ENCODE measurements around the gene EDC4. TPM values are rescaled to one million over a fixed set of nuclear protein-coding genes. Genes with fewer than 3 reads are reported as not detected.
"Not testable (repeated sequence)": the region's sequence is repeated elsewhere in the genome, so short reads cannot be mapped to it uniquely, and the experiment has no call there.

Gene EDC4
- total RNA-seq, 2 experiments from 2014 or later: 72.2 to 78.7 TPM

DNA sequence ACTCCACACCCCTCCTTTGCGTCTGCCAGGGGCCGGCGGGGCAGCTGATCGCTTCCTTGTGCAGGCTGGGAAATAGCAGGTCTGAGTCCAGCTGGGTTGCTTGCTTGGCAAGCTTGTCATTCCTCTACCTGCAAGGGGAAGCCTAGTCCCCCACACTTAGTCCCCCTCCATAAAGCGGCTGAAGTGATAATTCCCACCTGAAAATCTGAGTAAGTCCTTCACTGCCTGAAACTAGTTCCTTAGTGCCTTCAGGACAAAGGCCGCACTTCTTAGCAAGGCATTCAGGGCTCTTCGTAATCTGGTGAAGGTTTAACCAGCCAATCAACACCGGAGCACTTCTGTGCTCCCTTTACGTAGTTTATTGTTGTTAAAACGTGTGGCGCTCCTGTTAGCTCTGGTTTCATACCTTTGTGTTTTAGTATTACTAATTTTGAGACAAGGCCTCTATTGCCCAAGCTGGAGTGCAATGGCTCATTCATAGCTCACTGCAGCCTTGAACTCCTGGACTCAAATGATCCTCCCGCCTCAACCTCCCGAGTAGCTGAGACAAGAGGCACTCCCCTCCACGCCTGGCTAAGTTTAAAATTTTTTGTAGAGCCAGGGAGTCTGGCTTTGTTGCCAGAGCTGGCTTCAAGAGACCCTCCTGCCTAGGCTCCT lies 21.0 kb downstream of the EDC4 start:
- Mint-ChIP-seq H3K27me3 (ENCODE audit: low read depth) (no peaks in the 10 kb centered on the region), H3K27ac (peak overlapping the region; percentile 82), H3K9me3 (no peaks in the 10 kb centered on the region), H3K36me3 (ENCODE audit: low read depth) (no peaks in the 10 kb centered on the region), H3K4me3 (peak overlapping the region; percentile 79), H3K4me1 (ENCODE audit: low read depth) (peaks cover 41% of the 10 kb centered on the region)
- peak; percentile 36 for DNase-seq
- intact Hi-C loops (cut with micrococcal nuclease): loop anchor here (1.0 to 5.0 kb wide), 6 partner anchors 41 to 582 kb away; partner anchors contain the start of genes ACD, CTCF, NUTF2 and PARD6A
- CTCF ChIA-PET: interaction anchor here (0.5 to 1.1 kb wide), 5 partner anchors 11 to 154 kb away, joined by 3 to 6 read pairs (median 3); no protein-coding TSS in a partner anchor

DNA sequence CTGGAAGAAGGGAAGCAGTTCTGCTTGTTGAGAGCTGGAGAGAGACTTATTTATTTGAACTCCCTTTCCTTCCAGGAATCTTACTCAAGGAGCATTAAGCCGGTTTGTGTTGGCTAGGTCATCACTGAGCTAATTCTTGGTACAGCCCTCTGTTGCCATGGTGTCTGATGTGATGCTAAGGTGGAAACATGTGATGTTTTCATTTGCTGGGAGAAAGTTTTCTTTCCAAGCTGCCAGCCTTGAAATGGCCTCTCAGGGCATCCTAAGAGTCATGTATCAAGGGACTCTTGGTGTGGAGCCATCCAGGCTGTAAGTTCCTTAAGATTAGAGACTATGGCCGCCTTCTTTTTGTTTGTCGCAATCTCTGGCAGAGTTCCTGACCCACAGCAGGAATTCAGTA lies 24.4 kb downstream of the EDC4 start:
- Mint-ChIP-seq H3K4me3 (no peak overlapping the region), H3K4me1 (ENCODE audit: low read depth) (peaks cover 43% of the 10 kb centered on the region), H3K27ac (no peak overlapping the region), H3K9me3 (no peaks in the 10 kb centered on the region), H3K27me3 (ENCODE audit: low read depth) (no peaks in the 10 kb centered on the region), H3K36me3 (ENCODE audit: low read depth) (no peaks in the 10 kb centered on the region)
- no peak for DNase-seq
- CTCF ChIA-PET: interaction anchor here (0.6 to 2.9 kb wide), 4 partner anchors 13 to 116 kb away, joined by 3 to 13 read pairs (median 3); no protein-coding TSS in a partner anchor
- intact Hi-C loops (cut with micrococcal nuclease): no loop called here

DNA sequence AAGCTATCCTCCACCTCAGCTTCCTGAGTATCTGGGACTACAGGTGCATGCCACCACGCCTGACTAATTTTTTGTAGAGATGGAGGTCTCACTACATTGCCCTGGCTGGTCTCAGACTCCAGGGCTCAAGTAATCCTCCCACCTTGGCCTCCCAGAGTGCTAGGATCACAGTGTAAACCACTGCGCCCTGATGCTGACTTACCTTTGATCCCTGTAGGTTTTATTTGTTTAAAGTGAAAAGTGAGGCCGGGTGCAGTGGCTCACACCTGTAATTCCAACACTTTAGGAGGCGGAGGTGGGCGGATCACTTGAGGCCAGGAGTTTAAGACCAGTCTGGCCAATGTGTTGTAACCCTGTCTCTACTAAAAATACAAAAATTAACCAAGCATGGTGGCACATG lies 28.9 kb downstream of the EDC4 start:
- Mint-ChIP-seq H3K4me3 (no peak overlapping the region), H3K27ac (no peak overlapping the region), H3K36me3 (ENCODE audit: low read depth) (no peaks in the 10 kb centered on the region), H3K27me3 (ENCODE audit: low read depth) (no peaks in the 10 kb centered on the region), H3K9me3 (no peaks in the 10 kb centered on the region), H3K4me1 (ENCODE audit: low read depth) (peaks cover 13% of the 10 kb centered on the region)
- intact Hi-C loops (cut with micrococcal nuclease): no loop called here
- CTCF ChIA-PET: no interaction called here
- no peak for DNase-seq

DNA sequence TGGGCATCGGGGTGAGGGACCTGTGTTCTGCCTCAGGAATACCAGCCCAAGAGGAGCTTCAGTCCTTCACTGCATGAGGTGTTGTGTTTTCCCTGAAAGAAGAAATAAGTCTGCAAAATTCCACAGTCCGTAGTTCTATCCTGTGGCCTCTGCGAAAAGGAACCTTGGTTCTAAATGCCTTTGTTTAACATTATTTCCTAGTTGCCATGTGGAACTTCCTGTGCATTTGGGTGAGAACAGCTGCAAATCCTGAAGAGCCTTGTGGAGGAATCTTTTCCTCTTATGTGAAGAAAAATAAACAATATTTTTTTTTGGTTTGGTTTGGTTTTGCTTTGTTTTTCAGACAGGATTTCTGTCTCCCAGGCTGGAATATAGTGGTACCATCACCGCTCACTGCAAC lies 30.0 kb downstream of the EDC4 start:
- no peak for DNase-seq
- H3K4me1 Mint-ChIP-seq (ENCODE audit: low read depth): peaks cover 8% of the 10 kb centered on the region
- H3K4me3 Mint-ChIP-seq: no peak overlapping the region
- no peaks in the 10 kb centered on the region for H3K27me3 Mint-ChIP-seq (ENCODE audit: low read depth)
- intact Hi-C loops (cut with micrococcal nuclease): no loop called here
- no peak overlapping the region for H3K27ac Mint-ChIP-seq
- no peaks in the 10 kb centered on the region for H3K36me3 Mint-ChIP-seq (ENCODE audit: low read depth)
- no peaks in the 10 kb centered on the region for H3K9me3 Mint-ChIP-seq
- CTCF ChIA-PET: interaction anchor here (0.9 kb wide), 1 partner anchor 23 kb away, joined by 4 read pairs; no protein-coding TSS in a partner anchor

DNA sequence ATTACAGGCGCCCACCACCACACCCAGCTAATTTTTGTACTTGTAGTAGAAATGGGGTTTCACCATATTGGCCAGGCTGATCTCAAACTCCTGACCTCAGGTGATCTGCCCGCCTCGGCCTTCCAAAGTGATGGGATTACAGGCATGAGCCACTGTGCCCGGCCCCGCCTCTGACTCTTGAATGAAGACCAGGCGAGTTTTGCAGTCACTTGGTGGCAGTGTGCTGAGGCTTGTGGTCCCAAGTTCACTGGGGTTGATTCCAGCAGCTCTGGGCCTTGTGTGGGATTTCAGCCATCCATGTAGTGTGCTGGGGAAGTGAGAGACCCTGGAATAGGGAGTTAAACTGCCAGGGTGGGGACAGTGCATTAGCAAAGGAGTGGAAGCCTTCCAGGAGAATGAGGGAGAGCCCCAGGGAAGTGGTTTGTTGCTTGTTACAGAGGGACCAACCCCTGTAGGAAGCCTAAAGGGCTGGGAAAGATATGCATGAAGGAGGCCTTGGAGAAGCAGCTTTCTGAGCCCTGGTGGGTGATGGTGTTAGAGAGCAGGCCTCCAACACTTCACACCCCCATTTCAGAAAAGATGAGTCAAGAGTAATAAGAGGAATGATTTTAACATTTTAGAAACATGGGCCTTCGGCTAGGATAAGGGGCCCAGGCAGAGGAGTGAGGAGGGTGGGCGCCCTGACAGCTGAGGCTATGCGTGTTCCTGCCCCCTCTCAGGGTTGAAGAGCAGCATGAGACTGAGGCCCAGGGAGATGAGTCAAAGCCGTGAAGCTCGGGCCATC lies 34.7 kb downstream of the EDC4 start:
- H3K4me1 Mint-ChIP-seq (ENCODE audit: low read depth): peaks cover 21% of the 10 kb centered on the region
- CTCF ChIA-PET: interaction anchor here (0.7 to 1.9 kb wide), 3 partner anchors 17 to 24 kb away, joined by 4 to 6 read pairs (median 5); partner anchors contain the start of gene NRN1L
- H3K27ac Mint-ChIP-seq: no peak overlapping the region
- no peak overlapping the region for H3K4me3 Mint-ChIP-seq
- DNase-seq: no peak
- intact Hi-C loops (cut with micrococcal nuclease): no loop called here
- no peaks in the 10 kb centered on the region for H3K9me3 Mint-ChIP-seq
- peaks cover 2% of the 10 kb centered on the region for H3K36me3 Mint-ChIP-seq (ENCODE audit: low read depth)
- H3K27me3 Mint-ChIP-seq (ENCODE audit: low read depth): no peaks in the 10 kb centered on the region

DNA sequence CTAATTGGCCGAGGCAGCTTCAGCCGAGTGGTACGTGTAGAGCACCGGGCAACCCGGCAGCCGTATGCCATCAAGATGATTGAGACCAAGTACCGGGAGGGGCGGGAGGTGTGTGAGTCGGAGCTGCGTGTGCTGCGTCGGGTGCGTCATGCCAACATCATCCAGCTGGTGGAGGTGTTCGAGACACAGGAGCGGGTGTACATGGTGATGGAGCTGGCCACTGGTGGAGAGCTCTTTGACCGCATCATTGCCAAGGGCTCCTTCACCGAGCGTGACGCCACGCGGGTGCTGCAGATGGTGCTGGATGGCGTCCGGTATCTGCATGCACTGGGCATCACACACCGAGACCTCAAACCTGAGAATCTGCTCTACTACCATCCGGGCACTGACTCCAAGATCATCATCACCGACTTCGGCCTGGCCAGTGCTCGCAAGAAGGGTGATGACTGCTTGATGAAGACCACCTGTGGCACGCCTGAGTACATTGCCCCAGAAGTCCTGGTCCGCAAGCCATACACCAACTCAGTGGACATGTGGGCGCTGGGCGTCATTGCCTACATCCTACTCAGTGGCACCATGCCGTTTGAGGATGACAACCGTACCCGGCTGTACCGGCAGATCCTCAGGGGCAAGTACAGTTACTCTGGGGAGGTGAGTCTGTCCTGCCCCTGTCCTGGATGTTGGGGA lies 36.3 kb downstream of the EDC4 start:
- H3K27me3 Mint-ChIP-seq (ENCODE audit: low read depth): no peaks in the 10 kb centered on the region
- CTCF ChIA-PET: interaction anchor here (1.1 to 1.9 kb wide), 3 partner anchors 16 to 93 kb away, joined by 5 to 6 read pairs (median 5); partner anchors contain the start of gene NRN1L
- peaks cover 21% of the 10 kb centered on the region for H3K4me1 Mint-ChIP-seq (ENCODE audit: low read depth)
- H3K4me3 Mint-ChIP-seq: no peak overlapping the region
- peaks cover 2% of the 10 kb centered on the region for H3K36me3 Mint-ChIP-seq (ENCODE audit: low read depth)
- no peak for DNase-seq
- no peaks in the 10 kb centered on the region for H3K9me3 Mint-ChIP-seq
- intact Hi-C loops (cut with micrococcal nuclease): no loop called here
- peak overlapping the region; percentile 46 for H3K27ac Mint-ChIP-seq

DNA sequence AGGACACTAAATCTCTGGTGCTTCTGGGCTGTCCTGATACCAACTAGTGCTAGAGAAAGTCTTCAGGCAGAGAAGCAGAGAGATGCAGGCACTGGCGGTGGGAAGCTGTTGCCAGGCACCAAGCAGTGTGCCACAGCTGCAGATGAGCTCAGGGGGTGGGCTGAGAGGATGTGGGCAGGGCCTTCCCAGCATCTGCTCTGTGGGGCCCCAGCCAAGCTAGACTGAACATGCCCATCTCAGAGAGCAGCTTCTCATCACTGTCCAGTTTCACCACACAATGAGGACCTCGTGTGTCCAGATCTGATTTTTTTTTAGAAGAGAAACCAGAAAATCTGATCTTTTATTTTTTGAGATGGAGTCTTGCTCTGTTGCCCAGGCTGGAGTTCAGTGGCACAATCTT lies 37.3 kb downstream of the EDC4 start:
- Mint-ChIP-seq H3K9me3 (no peaks in the 10 kb centered on the region), H3K4me3 (no peak overlapping the region), H3K36me3 (ENCODE audit: low read depth) (peaks cover 5% of the 10 kb centered on the region), H3K4me1 (ENCODE audit: low read depth) (peaks cover 21% of the 10 kb centered on the region), H3K27me3 (ENCODE audit: low read depth) (no peaks in the 10 kb centered on the region), H3K27ac (peak overlapping the region; percentile 56)
- CTCF ChIA-PET: interaction anchor here (0.7 to 2.3 kb wide), 4 partner anchors 13 to 127 kb away, joined by 3 to 11 read pairs (median 4); partner anchors contain the start of gene NRN1L
- intact Hi-C loops (cut with micrococcal nuclease): no loop called here
- DNase-seq: peak; percentile 83

DNA sequence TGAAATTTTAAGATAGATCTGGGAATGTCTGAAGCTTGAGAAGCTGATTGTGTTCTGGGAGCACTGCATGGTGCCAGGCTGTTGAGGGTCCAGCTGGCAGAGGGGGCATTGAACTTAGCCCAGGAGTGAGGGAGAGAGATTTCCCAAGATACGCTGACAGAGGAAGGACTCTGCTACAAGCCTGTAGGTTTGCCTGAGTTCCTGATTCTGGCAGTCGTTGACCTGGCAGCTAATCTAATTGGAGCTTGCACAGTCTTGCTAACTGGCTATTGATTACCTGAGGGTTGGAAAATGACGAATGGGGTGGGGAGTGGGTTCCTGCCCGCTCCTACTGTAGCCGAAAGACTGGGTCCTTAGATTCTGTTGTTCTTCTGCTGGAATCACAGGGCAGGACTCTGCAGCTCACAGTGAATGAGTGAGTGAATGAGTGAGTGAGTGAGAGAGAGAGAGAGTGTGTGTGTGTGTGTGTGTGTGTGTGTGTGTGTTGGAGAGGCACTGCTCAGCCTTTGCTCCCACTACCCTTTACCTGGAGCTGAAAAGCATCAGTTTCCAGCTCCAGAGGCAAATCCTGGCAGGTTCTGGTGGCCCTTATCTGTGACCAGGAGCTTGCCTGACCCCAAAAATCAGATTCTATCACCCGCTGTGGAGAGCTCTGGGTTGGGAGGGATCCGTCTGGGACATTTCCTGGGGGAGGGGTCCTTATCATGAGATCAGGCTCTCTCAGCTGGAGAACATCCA lies 42.1 kb downstream of the EDC4 start:
- H3K27me3 Mint-ChIP-seq (ENCODE audit: low read depth): no peaks in the 10 kb centered on the region
- H3K4me3 Mint-ChIP-seq: no peak overlapping the region
- H3K27ac Mint-ChIP-seq: no peak overlapping the region
- CTCF ChIA-PET: interaction anchor here (0.7 to 2.4 kb wide), 8 partner anchors 14 to 182 kb away, joined by 3 to 6 read pairs (median 4); no protein-coding TSS in a partner anchor
- H3K9me3 Mint-ChIP-seq: no peaks in the 10 kb centered on the region
- H3K4me1 Mint-ChIP-seq (ENCODE audit: low read depth): peaks cover 37% of the 10 kb centered on the region
- DNase-seq: no peak
- peaks cover 2% of the 10 kb centered on the region for H3K36me3 Mint-ChIP-seq (ENCODE audit: low read depth)
- intact Hi-C loops (cut with micrococcal nuclease): loop anchor here (5.0 kb wide), 1 partner anchor 353 kb away; the partner anchor contains the start of gene CTCF

DNA sequence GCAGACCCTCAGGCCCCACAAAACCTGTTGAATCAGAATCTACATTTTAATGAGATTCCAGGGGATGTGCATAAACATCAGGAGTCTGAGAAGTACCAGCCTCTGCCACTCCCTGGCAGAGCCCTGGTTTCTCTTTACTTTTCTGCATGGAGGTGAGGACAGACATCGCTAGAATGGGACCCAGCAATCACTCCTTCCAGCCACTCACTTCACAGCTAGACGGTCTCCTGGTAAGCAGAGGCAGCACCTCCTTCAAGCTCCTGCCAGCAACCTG lies 42.6 kb downstream of the EDC4 start:
- CTCF ChIA-PET: interaction anchor here (0.7 to 2.4 kb wide), 6 partner anchors 26 to 138 kb away, joined by 3 to 6 read pairs (median 4); no protein-coding TSS in a partner anchor
- not testable (repeated sequence) for H3K27ac Mint-ChIP-seq; H3K4me3 Mint-ChIP-seq; DNase-seq; H3K36me3 Mint-ChIP-seq (ENCODE audit: low read depth); H3K27me3 Mint-ChIP-seq (ENCODE audit: low read depth); H3K9me3 Mint-ChIP-seq
- H3K4me1 Mint-ChIP-seq (ENCODE audit: low read depth): peaks cover 32% of the 10 kb centered on the region
- intact Hi-C loops (cut with micrococcal nuclease): loop anchor here (5.0 kb wide), 1 partner anchor 353 kb away; the partner anchor contains the start of gene CTCF

DNA sequence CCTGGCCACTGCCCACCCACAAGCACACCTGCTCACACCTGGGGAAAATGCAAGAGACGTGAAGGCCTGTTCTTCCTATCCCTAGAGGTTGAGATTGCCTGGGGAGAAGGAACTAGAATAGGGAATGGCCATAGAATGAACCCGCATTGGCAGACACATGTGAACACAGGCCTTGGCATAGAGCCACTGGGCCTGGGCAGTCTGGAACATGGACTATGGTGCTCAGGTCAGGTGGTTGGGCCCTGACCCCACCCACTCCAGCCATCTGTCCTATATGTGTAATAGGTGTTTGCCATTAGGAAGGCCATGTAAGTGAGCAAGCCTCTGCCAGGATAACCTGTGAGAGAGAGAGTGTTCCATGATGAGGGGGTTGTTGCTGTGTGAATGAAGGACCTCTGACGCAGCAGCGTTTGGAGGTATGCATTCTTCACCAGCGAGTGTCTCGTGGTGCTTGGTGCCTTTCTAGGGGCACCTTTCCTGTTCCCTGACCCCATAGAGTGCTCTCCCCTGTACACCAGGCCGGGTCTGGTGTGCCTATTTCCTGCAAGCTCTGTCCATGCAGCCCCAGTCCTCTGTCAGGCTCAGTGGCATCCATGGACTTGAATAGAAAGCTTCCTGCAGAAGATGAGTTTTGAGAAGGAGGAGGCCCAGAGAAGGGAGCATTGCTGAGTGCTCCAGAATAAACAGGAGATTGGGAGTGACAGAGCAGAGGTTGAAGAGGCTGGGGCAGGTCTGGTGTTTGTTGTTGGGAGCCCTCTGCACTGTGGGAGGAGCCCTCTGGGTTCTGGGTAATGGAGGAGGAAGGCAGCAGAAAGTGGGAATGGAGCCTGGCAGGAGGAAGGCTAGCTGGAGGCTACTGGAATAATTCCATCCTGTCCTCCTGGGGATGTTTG lies 43.2 kb downstream of the EDC4 start:
- CTCF ChIA-PET: interaction anchor here (1.0 to 4.7 kb wide), 4 partner anchors 28 to 125 kb away, joined by 3 to 25 read pairs (median 4); partner anchors contain the start of gene NRN1L
- intact Hi-C loops (cut with micrococcal nuclease): loop anchor here (5.0 kb wide), 1 partner anchor 354 kb away; the partner anchor contains the start of gene CTCF
- peak overlapping the region; percentile 27 for H3K27ac Mint-ChIP-seq
- no peaks in the 10 kb centered on the region for H3K27me3 Mint-ChIP-seq (ENCODE audit: low read depth)
- H3K9me3 Mint-ChIP-seq: no peaks in the 10 kb centered on the region
- no peak overlapping the region for H3K4me3 Mint-ChIP-seq
- H3K4me1 Mint-ChIP-seq (ENCODE audit: low read depth): peaks cover 28% of the 10 kb centered on the region
- peaks cover 2% of the 10 kb centered on the region for H3K36me3 Mint-ChIP-seq (ENCODE audit: low read depth)
- DNase-seq: no peak
